ENCODE data around the gene ASS1.
A peak's percentile ranks its signal among the peaks of the same experiment; 100 is the strongest.

The ASS1 gene

DNA sequence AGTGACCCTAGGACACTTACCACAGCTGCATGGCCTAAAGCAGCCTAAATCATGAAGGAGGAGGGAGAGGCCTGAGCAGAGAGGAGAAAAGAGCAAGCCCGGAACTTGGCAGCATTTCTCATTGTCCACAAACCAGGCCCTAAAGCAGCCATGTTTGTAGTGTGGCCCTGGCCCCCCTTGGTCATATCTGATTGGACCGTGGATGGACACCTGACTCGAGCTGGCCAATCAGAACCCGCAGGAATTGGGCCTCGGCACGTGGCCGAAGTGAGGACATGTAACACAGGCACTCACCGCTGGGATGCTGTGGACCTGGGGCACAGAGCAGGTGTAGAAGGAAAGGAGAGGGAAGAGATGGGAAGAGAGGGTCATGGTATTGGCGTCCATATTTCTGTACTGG is 56.9 kb downstream of the ASS1 start:
- no peak for DNase-seq

- no peak for DNase-seq
These were observed 63.5 kb downstream of the ASS1 start for GRCh38 chr9:130508218-130508617.

GRCh38 chr9:130512199-130512598 is 67.4 kb downstream of the ASS1 start:
- DNase-seq = no peak

- no peak for DNase-seq
These were observed 68.3 kb downstream of the ASS1 start for GRCh38 chr9:130513078-130513477.

- no peak for DNase-seq
These were observed 73.5 kb downstream of the ASS1 start for GRCh38 chr9:130518233-130518632.

DNA sequence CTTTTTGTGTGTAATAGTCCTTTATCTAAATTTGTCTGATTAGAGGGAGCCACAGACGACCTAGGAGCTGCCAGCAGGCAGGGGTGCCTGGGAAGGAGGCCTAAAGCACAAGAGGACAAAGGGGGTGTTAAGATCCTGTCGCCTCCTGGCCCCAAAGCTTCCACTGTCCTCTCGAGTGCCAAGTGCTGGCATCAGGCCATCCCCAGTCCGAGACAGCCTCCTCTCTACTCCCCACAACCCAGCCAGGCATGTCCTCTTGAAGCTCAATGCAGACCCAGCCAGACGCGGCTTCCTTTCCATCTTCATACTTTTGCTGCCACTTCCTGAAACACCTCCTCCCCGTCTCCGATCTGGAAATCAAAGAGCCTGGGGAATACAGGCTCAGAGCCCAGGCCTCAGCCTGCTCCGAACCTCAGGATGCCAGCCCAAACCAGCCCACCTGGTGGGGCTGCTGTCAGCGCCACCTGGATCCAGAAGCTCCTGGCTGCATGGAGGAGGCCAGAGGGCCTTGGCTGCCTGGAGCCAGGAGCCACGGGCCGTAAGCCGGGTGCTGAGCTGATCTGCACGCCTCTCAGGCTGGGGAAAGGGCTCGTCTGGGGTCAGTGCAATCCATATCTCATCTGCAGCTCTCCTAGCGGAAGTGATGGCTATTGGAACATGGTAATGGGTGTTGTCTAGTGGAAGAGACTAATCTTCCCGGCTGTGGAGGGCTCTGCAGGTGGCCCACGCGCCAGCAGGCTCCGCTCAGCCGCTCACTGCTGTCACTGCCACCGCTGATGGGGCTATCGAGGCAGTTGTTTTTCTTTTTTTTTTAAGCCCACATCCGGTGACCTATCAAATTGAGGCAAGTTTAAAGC is 74.4 kb downstream of the ASS1 start:
- DNase-seq = no peak

- DNase-seq = no peak
These were observed 75.2 kb downstream of the ASS1 start for GRCh38 chr9:130519927-130520326.

GRCh38 chr9:130521715-130522114 is 77.0 kb downstream of the ASS1 start:
- DNase-seq = no peak

DNA sequence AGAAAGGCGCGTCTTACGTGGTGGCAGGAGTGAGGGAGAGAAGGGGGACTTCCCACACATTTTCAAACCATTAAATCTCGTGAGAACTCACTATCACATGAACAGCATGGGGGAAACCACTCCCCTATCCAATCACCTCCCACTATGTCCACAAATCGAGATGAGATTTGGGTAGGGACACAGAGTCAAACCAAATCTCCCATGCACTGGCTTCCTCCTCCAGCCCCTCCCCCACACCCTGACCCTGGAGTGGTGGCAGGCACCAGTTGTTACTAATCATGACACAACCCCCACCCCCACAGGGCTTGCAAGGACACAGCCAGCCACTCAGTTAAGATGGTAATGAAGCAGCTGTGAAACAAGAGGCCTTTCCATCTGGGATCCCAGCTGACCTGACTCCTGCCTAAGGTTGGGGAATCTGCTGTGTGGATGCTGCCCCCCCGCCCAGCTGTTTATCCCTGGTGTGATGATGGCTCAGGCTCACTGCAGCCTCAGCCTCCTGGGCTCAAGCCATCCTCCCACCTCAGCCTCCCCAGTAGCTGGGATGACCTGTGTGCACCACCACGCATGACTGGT is 77.6 kb downstream of the ASS1 start:
- no peak for DNase-seq

GRCh38 chr9:130523921-130524320 is 79.2 kb downstream of the ASS1 start:
- no peak for DNase-seq

- DNase-seq = no peak
These were observed 81.6 kb downstream of the ASS1 start for GRCh38 chr9:130526193-130526853.

GRCh38 chr9:130526854-130527650 is 82.3 kb downstream of the ASS1 start:
- no peak for DNase-seq

DNA sequence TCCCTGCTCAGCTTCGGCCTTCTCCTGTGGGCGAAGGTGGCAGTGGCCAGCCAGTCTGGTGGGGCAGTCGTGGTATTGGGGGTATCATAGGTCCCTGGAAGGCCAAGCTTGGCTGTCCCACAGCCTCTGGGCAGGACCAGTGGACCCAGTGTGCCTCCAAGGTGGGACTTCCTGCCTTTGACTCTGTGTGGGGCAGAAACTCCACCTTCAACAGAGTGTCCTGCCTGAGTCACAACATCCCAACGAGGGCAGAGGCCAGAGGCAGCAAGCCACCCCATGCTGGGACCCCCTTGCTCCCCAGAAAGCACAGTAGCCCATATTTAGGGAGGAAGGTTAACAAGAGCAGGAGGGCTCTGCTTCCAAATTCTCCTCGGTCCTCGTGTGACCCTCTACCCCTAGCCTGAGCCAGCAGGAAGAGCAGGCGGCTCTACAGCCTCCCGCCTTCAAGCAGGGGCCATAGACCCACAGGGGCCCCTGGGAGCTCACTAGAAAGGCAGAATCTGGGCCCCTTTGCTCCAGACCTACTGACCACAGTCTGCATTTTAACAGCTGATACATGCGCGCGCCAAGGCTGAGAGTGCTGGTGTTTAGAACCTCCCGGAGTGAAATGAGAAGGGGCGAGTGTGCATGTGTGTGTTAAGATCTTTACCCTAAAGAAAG is 83.0 kb downstream of the ASS1 start:
- DNase-seq = no peak

DNA sequence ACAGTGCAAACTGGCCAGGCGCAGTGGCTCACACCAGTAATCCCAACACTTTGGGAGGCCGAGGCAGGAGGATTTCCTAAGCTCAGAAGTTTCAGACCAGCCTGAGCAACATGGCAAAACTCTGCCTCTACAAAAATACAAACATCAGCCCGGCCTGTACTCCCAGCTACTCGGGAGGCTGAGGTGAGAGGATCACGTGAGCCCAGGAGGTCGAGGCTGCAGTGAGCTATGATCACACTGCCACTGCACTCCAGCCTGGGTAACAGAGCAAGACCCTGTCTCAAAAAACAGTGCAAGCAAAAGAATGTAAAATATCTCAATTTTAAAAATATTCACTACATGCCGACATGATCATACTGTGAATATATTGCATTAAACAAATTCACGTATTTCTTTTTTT is 83.9 kb downstream of the ASS1 start:
- no peak for DNase-seq

DNA sequence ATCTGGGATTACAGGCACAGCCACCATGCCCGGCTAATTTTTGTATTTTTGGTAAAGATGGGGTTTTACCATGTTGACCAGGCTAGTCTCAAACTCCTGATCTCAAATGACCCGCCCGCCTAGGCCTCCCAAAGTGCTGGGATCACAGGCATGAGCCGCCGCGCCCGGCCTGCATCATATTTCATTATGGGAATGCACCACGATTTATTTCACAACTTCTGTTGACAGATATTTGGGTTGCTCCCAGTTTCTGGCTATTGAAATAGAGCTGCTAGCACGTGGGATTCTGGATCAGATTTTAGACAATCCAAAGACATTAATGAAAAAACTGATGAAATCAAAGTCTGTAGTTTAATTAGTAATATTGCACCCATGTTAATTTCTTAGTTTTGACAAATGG is 86.2 kb downstream of the ASS1 start:
- DNase-seq = no peak

GRCh38 chr9:130531670-130532069 is 86.9 kb downstream of the ASS1 start:
- no peak for DNase-seq

- DNase-seq = no peak
These were observed 87.8 kb downstream of the ASS1 start for GRCh38 chr9:130532426-130533080.

DNA sequence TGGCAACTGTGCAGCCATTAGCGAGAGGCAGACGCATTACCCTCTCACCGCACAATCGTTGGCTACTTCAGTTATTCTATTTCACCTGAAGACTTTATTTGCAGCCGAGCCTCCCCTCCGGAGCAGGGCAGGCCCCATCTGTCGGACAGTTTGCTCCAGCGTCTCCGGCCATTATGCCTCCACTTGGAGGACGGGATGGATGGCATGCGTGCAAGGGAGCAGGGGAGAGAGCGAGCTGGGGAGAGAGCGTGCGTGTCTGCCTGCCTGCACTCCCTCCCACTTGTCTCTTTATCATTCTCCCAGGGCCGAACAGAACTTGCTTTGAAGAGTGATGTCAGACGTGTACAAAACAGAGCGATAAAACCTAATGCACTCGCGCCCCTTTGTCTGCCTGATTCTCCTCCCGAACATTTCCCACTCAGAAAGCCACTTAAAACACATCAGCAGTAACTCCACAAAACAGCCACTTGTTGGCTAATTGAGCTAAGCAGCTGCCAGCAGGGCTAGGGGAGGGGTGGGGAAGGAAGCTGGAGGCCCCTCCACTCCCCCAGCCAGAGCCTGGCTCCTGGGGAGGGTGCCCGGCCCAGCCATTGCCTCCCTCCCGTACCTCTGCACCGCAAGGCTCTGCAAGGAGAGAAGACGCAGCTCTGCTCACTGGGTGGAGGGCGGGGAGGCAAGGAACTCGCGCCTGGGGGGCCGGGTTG is 91.2 kb downstream of the ASS1 start:
- DNase-seq = peak; percentile 5

GRCh38 chr9:130536701-130537107 is 91.9 kb downstream of the ASS1 start:
- DNase-seq = no peak

- no peak for DNase-seq
These were observed 92.7 kb downstream of the ASS1 start for GRCh38 chr9:130537346-130538050.

Data from kidney glomerular epithelial cell (primary cell).